ENCODE results near the gene CEP128.
"Not testable (repeated sequence)": the region's sequence is repeated elsewhere in the genome, so short reads cannot be mapped to it uniquely, and the experiment has no call there.

The CEP128 gene

DNA sequence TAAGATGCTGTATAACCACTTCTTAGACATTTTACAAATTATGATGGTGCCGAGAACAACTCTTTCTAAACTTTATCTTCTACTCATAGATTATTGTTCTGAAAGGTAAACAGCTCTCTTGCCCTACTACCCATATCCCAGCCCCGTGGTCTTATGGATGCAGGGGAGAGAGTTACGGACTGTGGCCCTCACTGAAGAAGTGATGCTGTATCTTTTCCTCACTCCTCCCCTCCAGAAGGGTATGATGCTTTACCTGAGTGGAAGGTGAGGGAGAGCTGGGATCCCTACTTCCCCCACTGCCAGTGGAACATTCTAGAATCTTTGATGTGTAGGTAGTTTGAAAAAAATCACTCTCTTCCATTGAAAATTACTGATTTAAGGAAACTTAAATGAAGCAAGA is 17.4 kb upstream of the CEP128 start:
- DNase-seq (no peak), ATAC-seq (replicated peaks) (no peak)
- Mint-ChIP-seq H3K4me3 (no peak overlapping the region), H3K27ac (no peak overlapping the region), H3K36me3 (no peaks in the 10 kb centered on the region), H3K9me3 (no peaks in the 10 kb centered on the region), H3K27me3 (peaks cover 6 to 7% of the 10 kb centered on the region in 2 donors), H3K4me1 (peaks cover 24 to 33% of the 10 kb centered on the region in 2 donors)

DNA sequence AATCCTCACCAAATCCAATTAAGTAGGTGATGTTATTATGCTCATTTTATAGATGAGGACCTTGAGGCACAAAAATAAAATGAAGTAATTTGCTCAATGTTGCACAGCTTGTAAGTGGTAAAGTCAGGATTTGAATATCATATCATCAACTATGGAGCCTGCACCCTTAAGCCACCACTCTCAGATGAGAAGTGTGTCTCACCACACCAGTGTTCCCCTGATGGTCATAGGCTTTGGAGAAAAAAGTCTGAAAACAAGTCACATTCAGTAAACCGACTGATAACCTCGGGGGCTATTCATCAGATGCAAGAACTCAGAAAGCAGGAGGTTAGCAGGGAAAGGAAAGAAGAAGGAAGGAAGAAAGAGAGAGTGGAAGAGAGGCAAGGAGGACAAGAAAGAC is 16.7 kb upstream of the CEP128 start:
- no peaks in the 10 kb centered on the region for H3K9me3 Mint-ChIP-seq
- ATAC-seq (replicated peaks) (no peak), DNase-seq (no peak)
- H3K4me1 Mint-ChIP-seq: peaks cover 24 to 33% of the 10 kb centered on the region in 2 donors
- H3K36me3 Mint-ChIP-seq: no peaks in the 10 kb centered on the region
- no peak overlapping the region for H3K4me3 Mint-ChIP-seq
- no peak overlapping the region for H3K27ac Mint-ChIP-seq
- H3K27me3 Mint-ChIP-seq: peaks cover 6 to 7% of the 10 kb centered on the region in 2 donors

DNA sequence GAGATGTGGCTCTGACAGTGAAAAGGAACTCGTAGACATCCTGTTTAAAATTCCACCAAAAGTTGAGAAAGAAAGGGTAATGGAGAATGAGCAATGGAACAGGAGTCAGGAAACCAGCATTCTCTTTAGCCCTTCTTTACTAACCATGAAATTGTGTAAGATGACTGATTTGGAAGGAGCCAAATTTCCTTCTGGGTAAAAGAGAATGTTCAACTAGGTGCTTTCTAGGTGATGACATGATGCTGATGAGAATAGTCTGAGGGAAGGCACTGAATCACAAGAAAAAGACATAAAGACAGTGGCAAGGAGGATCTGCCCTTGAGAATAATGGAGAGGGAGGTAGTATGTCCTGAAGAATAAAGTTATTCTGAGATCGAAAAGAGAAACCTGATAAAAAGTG is 16.1 kb upstream of the CEP128 start:
- Mint-ChIP-seq H3K36me3 (no peaks in the 10 kb centered on the region), H3K9me3 (no peaks in the 10 kb centered on the region), H3K4me3 (no peak overlapping the region), H3K4me1 (peaks cover 24 to 33% of the 10 kb centered on the region in 2 donors), H3K27ac (no peak overlapping the region), H3K27me3 (peaks cover 6 to 7% of the 10 kb centered on the region in 2 donors)
- DNase-seq (no peak), ATAC-seq (replicated peaks) (no peak)

DNA sequence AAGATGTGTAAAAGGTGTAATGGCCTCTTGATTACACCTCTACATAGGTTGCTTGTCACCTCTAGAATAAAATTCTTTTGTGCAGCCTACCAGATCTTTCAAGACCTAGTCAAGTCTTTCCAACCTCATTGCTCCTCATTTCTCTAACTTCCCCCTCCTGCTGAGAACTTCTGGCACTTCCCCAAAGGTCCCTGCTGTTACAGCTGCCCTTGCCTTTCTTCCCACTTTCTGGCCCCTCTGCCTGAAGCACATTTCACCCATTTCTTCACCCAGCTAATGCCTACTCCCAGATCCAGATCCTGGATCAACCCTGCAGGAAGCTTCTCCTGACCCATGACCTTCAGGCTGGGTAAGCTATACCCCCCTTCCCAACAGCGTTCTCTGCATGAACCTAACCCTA is 15.4 kb upstream of the CEP128 start:
- Mint-ChIP-seq H3K27ac (peak overlapping the region; percentile 1), H3K4me3 (no peak overlapping the region), H3K9me3 (no peaks in the 10 kb centered on the region), H3K36me3 (no peaks in the 10 kb centered on the region), H3K4me1 (peaks cover 24 to 33% of the 10 kb centered on the region in 2 donors), H3K27me3 (peaks cover 6 to 7% of the 10 kb centered on the region in 2 donors)
- ATAC-seq (replicated peaks): no peak
- DNase-seq: no peak

DNA sequence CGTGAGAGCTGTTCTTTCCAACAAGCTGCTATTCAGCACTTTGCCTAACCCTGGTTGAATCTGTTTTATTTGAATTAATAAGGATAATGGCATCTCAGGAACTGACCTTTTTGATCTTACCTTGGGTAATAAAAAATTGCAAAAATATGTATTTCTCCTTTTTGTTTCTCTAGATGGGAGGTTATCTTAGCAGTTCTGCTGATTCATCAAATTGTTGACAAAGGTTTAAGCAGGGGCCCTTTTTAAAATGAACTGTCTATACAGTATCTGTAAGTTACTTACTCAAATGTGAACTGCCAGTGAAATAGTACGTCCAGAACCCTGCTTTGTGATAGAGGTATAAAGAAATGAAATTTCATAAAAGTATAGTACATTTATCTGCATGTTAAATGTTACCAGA is 14.6 kb upstream of the CEP128 start:
- no peaks in the 10 kb centered on the region for H3K9me3 Mint-ChIP-seq
- no peak overlapping the region for H3K4me3 Mint-ChIP-seq
- DNase-seq (no peak), ATAC-seq (replicated peaks) (no peak)
- H3K27ac Mint-ChIP-seq: no peak overlapping the region
- H3K4me1 Mint-ChIP-seq: peaks cover 24 to 31% of the 10 kb centered on the region in 2 donors
- H3K27me3 Mint-ChIP-seq: peaks cover 6 to 7% of the 10 kb centered on the region in 2 donors
- no peaks in the 10 kb centered on the region for H3K36me3 Mint-ChIP-seq

DNA sequence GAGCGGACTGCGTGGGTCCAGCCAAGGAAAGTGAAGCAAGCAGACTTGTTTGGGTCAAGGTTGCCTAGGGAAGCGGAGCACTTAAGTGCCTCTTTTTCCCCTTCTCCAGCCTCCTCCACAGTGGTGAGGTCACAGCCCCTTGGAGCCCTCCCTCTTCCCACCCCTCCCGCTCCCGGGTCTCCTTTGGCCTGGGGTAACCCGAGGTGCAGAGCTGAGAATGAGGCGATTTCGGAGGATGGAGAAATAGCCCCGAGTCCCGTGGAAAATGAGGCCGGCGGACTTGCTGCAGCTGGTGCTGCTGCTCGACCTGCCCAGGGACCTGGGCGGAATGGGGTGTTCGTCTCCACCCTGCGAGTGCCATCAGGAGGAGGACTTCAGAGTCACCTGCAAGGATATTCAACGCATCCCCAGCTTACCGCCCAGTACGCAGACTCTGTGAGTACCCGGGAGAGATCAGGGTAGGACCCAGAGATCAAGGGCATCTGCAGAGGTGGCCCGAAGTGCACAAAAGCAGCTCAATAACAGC is 13.9 kb upstream of the CEP128 start, which contains the start of gene TSHR:
TSHR (plus strand) TSS at position 206 of the 526 bp plus-strand sequence; CDS start at position 266, 60 bp downstream.
- no peak for DNase-seq
- H3K9me3 Mint-ChIP-seq: no peaks in the 10 kb centered on the region
- H3K4me1 Mint-ChIP-seq: peaks cover 24 to 28% of the 10 kb centered on the region in 2 donors
- no peaks in the 10 kb centered on the region for H3K36me3 Mint-ChIP-seq
- peaks cover 6 to 9% of the 10 kb centered on the region in 2 donors for H3K27me3 Mint-ChIP-seq
- H3K4me3 Mint-ChIP-seq: peak within 1 kb of the TSS; percentile 86 to 88
- peak within 1 kb of the TSS; percentile 77 for H3K27ac Mint-ChIP-seq
- ATAC-seq (replicated peaks): no peak

DNA sequence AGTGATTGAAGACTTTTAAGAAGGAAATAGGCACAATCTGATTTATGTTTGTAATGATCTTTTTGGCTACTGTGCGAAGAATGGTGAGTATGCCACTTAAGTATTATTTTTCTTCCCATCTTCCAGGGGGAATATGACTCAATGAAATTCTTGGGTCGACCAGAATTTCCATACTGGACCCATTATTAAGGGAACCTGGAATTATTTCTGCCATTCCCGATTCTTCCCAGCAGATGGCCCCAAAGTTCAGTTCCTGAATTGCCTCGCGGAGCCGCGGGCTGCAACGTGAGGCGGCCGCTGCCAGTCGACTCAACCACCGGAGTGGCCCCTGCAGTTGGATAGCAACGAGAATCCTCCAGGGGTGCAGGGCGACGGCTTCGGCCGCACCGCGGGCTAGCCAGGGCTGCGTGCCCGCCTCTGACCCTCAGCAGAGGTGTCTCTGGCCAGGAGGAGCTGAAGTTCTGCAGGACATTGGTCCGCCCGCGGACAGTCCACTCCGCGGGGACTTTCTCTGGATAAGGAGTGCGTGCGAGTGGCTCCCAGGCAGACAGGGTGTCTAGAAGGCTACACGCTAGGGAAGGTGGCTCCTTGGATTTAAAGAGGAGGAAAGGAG is 13.3 kb upstream of the CEP128 start:
- H3K27me3 Mint-ChIP-seq: peaks cover 10 to 16% of the 10 kb centered on the region in 2 donors
- H3K4me3 Mint-ChIP-seq: peak overlapping the region; percentile 86 to 88
- H3K27ac Mint-ChIP-seq: peak overlapping the region; percentile 77
- H3K36me3 Mint-ChIP-seq: no peaks in the 10 kb centered on the region
- ATAC-seq (replicated peaks) (peak; percentile 57 to 61), DNase-seq (peak; percentile 57)
- no peaks in the 10 kb centered on the region for H3K9me3 Mint-ChIP-seq
- peaks cover 21 to 23% of the 10 kb centered on the region in 2 donors for H3K4me1 Mint-ChIP-seq

DNA sequence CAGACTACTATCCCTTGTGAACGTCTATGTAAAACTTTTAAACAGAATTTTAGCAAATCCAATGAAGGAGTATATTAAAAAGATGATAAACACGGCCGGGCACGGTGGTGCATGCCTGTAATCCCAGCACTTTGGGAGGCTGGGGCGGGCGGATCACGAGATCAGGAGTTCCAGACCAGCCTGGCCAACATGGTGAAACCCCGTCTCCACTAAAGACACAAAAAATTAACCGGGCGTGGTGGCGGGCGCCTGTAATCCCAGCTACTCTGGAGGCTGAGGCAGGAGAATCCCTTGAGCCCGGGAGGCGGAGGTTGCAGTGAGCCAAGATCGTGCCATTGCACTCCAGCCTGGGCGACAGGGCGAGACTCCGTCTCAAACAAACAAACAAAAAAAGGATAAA is 11.7 kb upstream of the CEP128 start:
- Mint-ChIP-seq H3K4me1 (peaks cover 13% of the 10 kb centered on the region in 2 donors), H3K27me3 (peaks cover 17 to 18% of the 10 kb centered on the region in 2 donors)
- not testable (repeated sequence) for H3K36me3 Mint-ChIP-seq; H3K4me3 Mint-ChIP-seq; DNase-seq; H3K9me3 Mint-ChIP-seq; ATAC-seq (replicated peaks); H3K27ac Mint-ChIP-seq

DNA sequence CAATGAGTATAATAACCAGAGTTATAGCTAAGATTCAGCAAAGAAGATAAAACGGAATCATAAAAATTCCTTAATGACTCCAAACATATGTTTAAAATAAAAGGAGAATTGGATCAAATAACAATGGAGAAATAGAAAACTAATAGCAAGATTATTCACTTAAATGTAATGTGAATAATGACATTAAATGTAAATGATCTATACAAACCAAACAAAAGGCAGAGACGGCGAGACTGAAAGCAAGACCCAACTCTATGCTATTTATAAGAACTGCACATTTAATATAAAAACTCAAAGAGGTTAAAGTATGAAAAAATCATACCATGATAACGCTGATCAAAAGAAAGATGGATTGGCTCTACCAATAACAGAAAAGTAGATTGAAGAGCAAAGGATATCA is 10.0 kb upstream of the CEP128 start:
- no peak overlapping the region for H3K27ac Mint-ChIP-seq
- no peak overlapping the region for H3K4me3 Mint-ChIP-seq
- peaks cover 5 to 7% of the 10 kb centered on the region in 2 donors for H3K4me1 Mint-ChIP-seq
- no peak for ATAC-seq (replicated peaks)
- H3K27me3 Mint-ChIP-seq: peaks cover 17 to 18% of the 10 kb centered on the region in 2 donors
- H3K9me3 Mint-ChIP-seq: no peaks in the 10 kb centered on the region
- no peaks in the 10 kb centered on the region for H3K36me3 Mint-ChIP-seq
- DNase-seq: no peak

DNA sequence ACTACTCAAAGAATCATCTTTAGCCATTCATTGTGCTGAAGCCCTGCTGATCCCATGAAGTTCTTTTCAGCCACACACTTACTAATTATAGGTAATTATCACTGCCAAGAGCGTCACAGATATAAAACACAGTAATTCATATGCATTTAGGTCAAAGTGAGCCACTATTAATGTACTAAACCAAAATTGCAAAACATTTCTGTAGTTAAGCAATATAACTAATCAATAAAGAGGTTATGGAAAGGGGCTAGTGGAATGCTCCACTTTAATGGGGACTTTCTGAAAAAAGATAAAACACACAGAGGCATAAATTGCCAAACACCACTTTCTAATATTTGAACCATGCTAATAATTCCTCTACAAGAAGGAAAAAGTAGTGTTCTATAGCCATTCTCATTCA is 6.8 kb upstream of the CEP128 start:
- Mint-ChIP-seq H3K4me3 (no peak overlapping the region), H3K36me3 (peaks cover 0 to 2% of the 10 kb centered on the region in 2 donors), H3K4me1 (no peaks in the 10 kb centered on the region), H3K9me3 (peaks cover 0 to 2% of the 10 kb centered on the region in 2 donors), H3K27me3 (peaks cover 11 to 13% of the 10 kb centered on the region in 2 donors), H3K27ac (no peak overlapping the region)
- ATAC-seq (replicated peaks) (no peak), DNase-seq (no peak)

DNA sequence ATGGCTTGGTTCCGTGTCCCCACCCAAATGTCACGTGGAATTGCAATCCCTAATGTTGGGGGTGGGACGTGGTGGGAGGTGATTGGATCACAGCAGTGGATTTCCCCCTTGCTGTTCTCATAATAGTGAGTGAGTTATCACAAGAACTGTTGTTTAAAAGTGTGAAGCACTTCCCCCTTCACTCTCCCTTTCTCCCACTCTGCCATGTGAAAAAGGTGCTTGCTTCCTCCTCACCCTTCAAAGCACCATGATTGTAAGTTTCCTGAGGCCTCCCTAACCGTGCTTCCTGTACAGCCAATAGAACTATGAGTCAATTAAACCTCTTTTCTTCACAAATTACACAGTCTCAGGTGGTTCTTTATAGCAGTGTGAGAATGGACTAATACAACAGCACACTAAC is 5.3 kb upstream of the CEP128 start:
- Mint-ChIP-seq H3K4me1 (peaks cover 7 to 12% of the 10 kb centered on the region in 2 donors), H3K9me3 (peaks cover 0 to 2% of the 10 kb centered on the region in 2 donors), H3K36me3 (peaks cover 0 to 2% of the 10 kb centered on the region in 2 donors), H3K4me3 (no peak overlapping the region), H3K27me3 (peaks cover 11 to 13% of the 10 kb centered on the region in 2 donors), H3K27ac (no peak overlapping the region)
- DNase-seq: no peak
- no peak for ATAC-seq (replicated peaks)

DNA sequence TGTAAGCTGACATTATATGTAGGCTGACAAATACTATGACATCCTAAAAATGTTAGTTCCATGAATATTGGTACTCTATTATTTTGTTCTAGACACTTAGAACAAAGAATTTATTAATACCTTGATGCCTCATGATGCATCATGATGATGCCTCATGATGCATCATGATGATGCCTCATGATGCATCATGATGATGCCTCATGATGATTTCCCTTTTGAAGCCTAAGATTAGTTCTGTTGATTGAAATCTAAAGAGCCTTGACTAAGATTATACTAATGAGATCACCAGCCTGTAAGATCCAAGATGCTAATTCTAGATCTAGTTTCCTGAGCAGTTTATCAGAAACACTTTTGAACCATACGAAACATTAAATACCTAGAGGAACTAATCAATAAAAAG is 4.6 kb upstream of the CEP128 start:
- no peak for DNase-seq
- Mint-ChIP-seq H3K27me3 (peaks cover 11 to 13% of the 10 kb centered on the region in 2 donors), H3K4me1 (peaks cover 7 to 18% of the 10 kb centered on the region in 2 donors), H3K9me3 (peaks cover 0 to 2% of the 10 kb centered on the region in 2 donors), H3K27ac (no peak overlapping the region), H3K4me3 (no peak overlapping the region), H3K36me3 (peaks cover 0 to 2% of the 10 kb centered on the region in 2 donors)
- no peak for ATAC-seq (replicated peaks)

DNA sequence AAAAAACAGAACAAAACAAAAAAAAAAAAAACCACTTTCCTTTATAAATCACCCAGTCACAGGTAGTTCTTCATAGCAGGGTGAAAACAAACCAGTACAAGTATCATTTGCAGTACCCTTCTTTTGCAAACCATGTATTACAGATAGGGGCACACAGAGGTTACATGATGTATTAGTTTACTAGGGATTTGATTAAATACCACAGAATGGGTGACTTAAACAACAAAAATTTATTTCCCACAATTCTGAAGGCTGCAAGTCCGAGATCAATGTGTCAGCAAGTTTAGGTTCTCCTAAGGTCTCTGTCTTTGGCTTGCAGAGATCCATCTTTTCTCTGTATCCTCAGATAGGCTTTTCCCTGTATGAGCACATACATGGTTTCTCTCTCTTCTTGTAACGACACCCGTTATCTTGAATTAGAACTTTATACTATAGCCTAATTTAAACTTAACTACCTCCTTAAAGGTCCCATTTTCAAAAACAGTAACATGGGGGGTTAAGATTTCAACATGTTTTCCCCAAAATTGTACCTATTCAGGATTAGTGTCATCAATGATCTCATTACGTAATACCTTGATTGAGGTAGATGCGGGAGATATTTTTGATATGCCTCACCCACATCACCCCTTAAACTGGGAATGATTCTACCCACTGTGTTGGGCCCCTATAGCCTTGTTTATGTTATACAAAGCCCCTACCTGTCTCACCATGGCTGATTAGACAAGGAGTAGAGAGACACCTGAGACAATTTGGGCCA is 3.5 kb upstream of the CEP128 start:
- Mint-ChIP-seq H3K4me3 (no peak overlapping the region), H3K9me3 (peaks cover 0 to 2% of the 10 kb centered on the region in 2 donors), H3K36me3 (peaks cover 0 to 2% of the 10 kb centered on the region in 2 donors), H3K4me1 (peaks cover 7 to 23% of the 10 kb centered on the region in 2 donors), H3K27ac (peak overlapping the region; percentile 51), H3K27me3 (peaks cover 4 to 12% of the 10 kb centered on the region in 2 donors)
- DNase-seq (no peak), ATAC-seq (replicated peaks) (no peak)

DNA sequence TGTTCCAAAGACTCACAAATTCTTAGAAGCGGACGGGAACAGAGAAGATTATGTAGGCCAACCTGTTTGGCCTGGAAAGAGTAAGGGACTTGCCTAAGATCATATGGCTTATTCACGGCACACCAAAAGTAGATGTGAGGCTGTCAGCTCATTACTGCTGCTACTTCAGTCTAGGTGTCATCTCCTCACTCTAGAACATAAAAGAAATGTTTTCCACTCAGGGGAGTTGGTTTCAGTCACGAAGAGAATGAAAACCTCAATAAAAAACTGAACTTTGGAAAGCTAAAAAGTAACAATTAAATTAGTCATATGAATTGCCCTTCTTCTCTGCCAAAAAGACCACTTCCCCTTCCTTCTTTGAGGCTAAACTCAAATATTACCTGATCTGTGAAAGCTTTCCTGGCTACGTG is 658 bp upstream of the CEP128 start:
- Mint-ChIP-seq H3K27me3 (peaks cover 0 to 3% of the 10 kb centered on the region in 2 donors), H3K36me3 (peaks cover 0 to 2% of the 10 kb centered on the region in 2 donors), H3K4me1 (peaks cover 7 to 23% of the 10 kb centered on the region in 2 donors), H3K27ac (peak overlapping the region; percentile 90), H3K9me3 (peaks cover 0 to 2% of the 10 kb centered on the region in 2 donors), H3K4me3 (peak overlapping the region; percentile 88 to 91)
- peak; percentile 61 to 69 for ATAC-seq (replicated peaks)
- DNase-seq: no peak
